ENCODE data around the gene TEAD2.
"Not testable (repeated sequence)": the region's sequence is repeated elsewhere in the genome, so short reads cannot be mapped to it uniquely, and the experiment has no call there.

The TEAD2 gene

DNA sequence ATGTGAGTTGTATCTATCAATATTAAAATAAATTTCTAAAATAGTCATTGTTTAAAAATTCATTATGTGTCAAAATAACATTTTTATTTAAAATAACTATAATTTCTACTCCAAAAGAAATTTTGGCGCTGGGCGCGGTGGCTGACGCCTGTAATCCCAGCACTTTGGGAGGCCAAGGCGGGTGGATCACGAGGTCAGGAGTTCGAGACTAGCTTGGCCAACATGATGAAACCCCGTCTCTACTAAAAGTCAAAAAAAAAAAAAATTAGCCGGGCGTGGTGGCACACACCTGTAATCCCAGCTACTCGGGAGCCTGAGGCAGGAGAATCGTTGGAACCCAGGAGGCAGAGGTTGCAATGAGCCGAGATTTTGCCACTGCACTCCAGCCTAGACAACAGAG lies 36.5 kb downstream of the TEAD2 start:
- H3K4me3 Mint-ChIP-seq; H3K9me3 Mint-ChIP-seq; H3K27ac Mint-ChIP-seq; DNase-seq (ENCODE audit: low spot score); H3K27me3 Mint-ChIP-seq (ENCODE audit: low read depth): not testable (repeated sequence)
- Mint-ChIP-seq H3K4me1 (ENCODE audit: low read depth) (peaks cover 19% of the 10 kb centered on the region), H3K36me3 (ENCODE audit: low read depth) (peaks cover 16% of the 10 kb centered on the region)

GRCh38 chr19:49324801-49325576 lies 37.2 kb downstream of the TEAD2 start, which contains the start of gene SLC6A16:
Gene SLC6A16 (minus strand): TSS chr19:49325191. CDS start chr19:49311347, 13,844 bp downstream.
- Mint-ChIP-seq H3K9me3 (peaks cover 3% of the 10 kb centered on the region), H3K4me1 (ENCODE audit: low read depth) (peaks cover 16% of the 10 kb centered on the region), H3K36me3 (ENCODE audit: low read depth) (peaks cover 12% of the 10 kb centered on the region), H3K4me3 (no peak within 1 kb of the TSS), H3K27me3 (ENCODE audit: low read depth) (no peaks in the 10 kb centered on the region), H3K27ac (no peak within 1 kb of the TSS)
- DNase-seq (ENCODE audit: low spot score), result no peak

GRCh38 chr19:49318296-49318695 lies 43.9 kb downstream of the TEAD2 start:
- no peak for DNase-seq (ENCODE audit: low spot score)
- H3K4me3 Mint-ChIP-seq, result no peak overlapping the region
- peaks cover 3% of the 10 kb centered on the region for H3K4me1 Mint-ChIP-seq (ENCODE audit: low read depth)
- H3K36me3 Mint-ChIP-seq (ENCODE audit: low read depth), result peaks cover 20% of the 10 kb centered on the region
- H3K27ac Mint-ChIP-seq, result no peak overlapping the region
- peaks cover 22% of the 10 kb centered on the region for H3K9me3 Mint-ChIP-seq
- no peaks in the 10 kb centered on the region for H3K27me3 Mint-ChIP-seq (ENCODE audit: low read depth)

DNA sequence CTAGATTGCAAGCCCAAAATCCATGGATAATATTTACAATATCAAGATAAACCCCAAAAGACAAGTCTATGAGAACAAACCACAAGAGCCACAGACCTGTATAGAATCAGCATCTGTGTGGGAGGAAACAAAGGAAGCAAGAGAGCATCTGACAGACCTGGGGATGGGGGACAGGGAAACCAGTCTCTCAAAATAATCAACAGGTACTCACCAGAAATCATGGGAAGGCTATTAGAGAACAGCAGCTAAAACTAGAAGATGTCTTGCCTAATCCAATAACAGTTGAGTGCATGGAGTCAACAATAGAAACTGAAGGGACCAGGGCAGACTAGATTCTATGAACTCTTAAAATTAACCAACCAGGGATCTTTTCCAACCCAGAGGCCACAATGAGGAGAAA lies 45.9 kb downstream of the TEAD2 start:
- no peaks in the 10 kb centered on the region for H3K27me3 Mint-ChIP-seq (ENCODE audit: low read depth)
- H3K4me1 Mint-ChIP-seq (ENCODE audit: low read depth), result peaks cover 3% of the 10 kb centered on the region
- H3K4me3 Mint-ChIP-seq, result no peak overlapping the region
- DNase-seq (ENCODE audit: low spot score), result no peak
- H3K27ac Mint-ChIP-seq, result no peak overlapping the region
- H3K36me3 Mint-ChIP-seq (ENCODE audit: low read depth), result peaks cover 17% of the 10 kb centered on the region
- peaks cover 19% of the 10 kb centered on the region for H3K9me3 Mint-ChIP-seq

DNA sequence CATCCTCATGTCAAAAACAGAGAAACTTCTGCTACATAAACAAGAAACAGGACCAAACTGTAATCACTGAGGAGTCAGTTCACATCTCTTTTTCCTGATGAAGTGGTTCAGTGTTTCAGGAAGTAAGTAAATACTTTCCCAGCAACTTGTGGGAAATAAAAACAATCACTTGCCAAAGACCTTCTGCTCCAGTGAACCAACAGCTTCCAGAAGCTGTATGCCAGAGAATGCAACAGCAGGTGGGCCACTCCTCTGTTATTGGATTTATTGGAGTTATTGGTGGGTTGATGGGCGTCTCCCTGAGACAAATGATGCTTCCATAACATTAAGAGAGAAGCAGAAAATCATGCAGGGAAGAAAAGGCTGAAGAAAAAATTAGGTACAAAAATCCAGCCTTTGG lies 47.1 kb downstream of the TEAD2 start:
- Mint-ChIP-seq H3K9me3 (peaks cover 19% of the 10 kb centered on the region), H3K4me3 (no peak overlapping the region), H3K27ac (no peak overlapping the region), H3K4me1 (ENCODE audit: low read depth) (peaks cover 3% of the 10 kb centered on the region), H3K36me3 (ENCODE audit: low read depth) (peaks cover 19% of the 10 kb centered on the region), H3K27me3 (ENCODE audit: low read depth) (no peaks in the 10 kb centered on the region)
- DNase-seq (ENCODE audit: low spot score), result no peak

DNA sequence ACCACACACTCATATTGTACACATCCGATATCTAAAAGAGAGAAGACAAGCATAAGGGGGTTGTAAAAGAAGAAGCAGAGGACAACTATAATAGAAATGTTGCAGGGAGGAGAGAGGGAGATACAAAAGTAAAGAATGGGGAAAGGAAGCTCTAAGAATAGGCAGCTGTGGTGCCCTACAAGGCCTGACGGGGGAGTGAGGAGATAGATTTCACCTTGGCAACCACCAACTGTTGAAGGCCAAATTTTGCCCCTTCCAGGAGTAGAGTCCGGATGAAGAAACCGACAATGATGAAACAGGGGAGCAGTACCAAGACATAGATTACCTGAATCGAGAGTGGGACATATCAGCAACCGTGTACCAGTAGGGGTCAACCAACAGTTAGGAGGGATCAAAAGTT lies 53.1 kb downstream of the TEAD2 start:
- H3K27me3 Mint-ChIP-seq (ENCODE audit: low read depth), result no peaks in the 10 kb centered on the region
- H3K9me3 Mint-ChIP-seq, result no peaks in the 10 kb centered on the region
- peaks cover 4% of the 10 kb centered on the region for H3K36me3 Mint-ChIP-seq (ENCODE audit: low read depth)
- H3K4me3 Mint-ChIP-seq, result no peak overlapping the region
- no peak for DNase-seq (ENCODE audit: low spot score)
- H3K27ac Mint-ChIP-seq, result no peak overlapping the region
- no peaks in the 10 kb centered on the region for H3K4me1 Mint-ChIP-seq (ENCODE audit: low read depth)

DNA sequence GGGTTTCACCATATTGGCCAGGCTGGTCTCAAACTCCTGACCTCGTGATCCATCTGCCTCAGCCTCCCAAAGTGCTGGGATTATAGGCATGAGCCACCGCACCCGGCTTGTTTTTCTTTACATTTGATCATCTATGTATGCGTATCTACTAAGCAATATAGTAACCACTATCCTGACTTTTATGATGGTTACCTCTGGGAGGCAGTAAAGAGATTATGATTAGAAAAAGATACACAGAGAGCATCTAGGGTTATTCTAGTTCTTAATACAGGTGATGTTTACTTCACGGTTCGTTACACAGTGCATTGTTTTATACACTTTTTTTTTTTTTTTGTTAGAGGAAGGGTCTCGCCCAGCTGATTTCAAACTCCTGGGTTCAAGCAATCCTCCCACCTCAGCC lies 55.5 kb downstream of the TEAD2 start:
- H3K4me1 Mint-ChIP-seq (ENCODE audit: low read depth); DNase-seq (ENCODE audit: low spot score); H3K27me3 Mint-ChIP-seq (ENCODE audit: low read depth); H3K9me3 Mint-ChIP-seq; H3K36me3 Mint-ChIP-seq (ENCODE audit: low read depth); H3K4me3 Mint-ChIP-seq; H3K27ac Mint-ChIP-seq: not testable (repeated sequence)

GRCh38 chr19:49301866-49302252 lies 60.4 kb downstream of the TEAD2 start:
- DNase-seq (ENCODE audit: low spot score), result no peak
- no peaks in the 10 kb centered on the region for H3K36me3 Mint-ChIP-seq (ENCODE audit: low read depth)
- H3K4me3 Mint-ChIP-seq, result no peak overlapping the region
- H3K27ac Mint-ChIP-seq, result no peak overlapping the region
- H3K4me1 Mint-ChIP-seq (ENCODE audit: low read depth), result peaks cover 2% of the 10 kb centered on the region
- no peaks in the 10 kb centered on the region for H3K9me3 Mint-ChIP-seq
- peaks cover 7% of the 10 kb centered on the region for H3K27me3 Mint-ChIP-seq (ENCODE audit: low read depth)

GRCh38 chr19:49301165-49301865 lies 60.9 kb downstream of the TEAD2 start:
- Mint-ChIP-seq H3K36me3 (ENCODE audit: low read depth) (no peaks in the 10 kb centered on the region), H3K27me3 (ENCODE audit: low read depth) (peaks cover 7% of the 10 kb centered on the region), H3K4me3 (no peak overlapping the region), H3K4me1 (ENCODE audit: low read depth) (peaks cover 2% of the 10 kb centered on the region), H3K27ac (no peak overlapping the region), H3K9me3 (no peaks in the 10 kb centered on the region)
- DNase-seq (ENCODE audit: low spot score), result peak; percentile 72

DNA sequence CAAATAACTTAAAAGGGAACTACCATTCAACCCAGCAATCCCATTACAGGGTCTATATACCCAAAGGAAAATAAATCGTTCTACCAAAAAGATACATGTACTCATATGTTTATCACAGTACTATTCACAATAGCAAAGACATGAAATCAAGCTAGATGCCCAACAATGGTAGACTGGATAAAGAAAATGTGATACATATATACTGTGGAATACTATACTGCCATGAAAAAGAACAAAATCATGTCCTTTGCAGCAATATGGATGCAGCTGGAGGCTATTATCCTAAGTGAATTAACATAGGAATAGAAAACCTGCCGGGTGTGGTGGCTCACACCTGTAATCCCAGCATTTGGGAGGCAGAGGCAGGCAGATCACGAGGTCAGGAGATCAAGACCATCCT lies 63.6 kb downstream of the TEAD2 start:
- H3K27me3 Mint-ChIP-seq (ENCODE audit: low read depth); H3K9me3 Mint-ChIP-seq; H3K4me3 Mint-ChIP-seq; H3K4me1 Mint-ChIP-seq (ENCODE audit: low read depth); H3K27ac Mint-ChIP-seq; DNase-seq (ENCODE audit: low spot score); H3K36me3 Mint-ChIP-seq (ENCODE audit: low read depth): not testable (repeated sequence)

- peaks cover 2% of the 10 kb centered on the region for H3K4me1 Mint-ChIP-seq (ENCODE audit: low read depth)
- no peak overlapping the region for H3K27ac Mint-ChIP-seq
- no peak for DNase-seq (ENCODE audit: low spot score)
- H3K9me3 Mint-ChIP-seq, result no peaks in the 10 kb centered on the region
- H3K4me3 Mint-ChIP-seq, result no peak overlapping the region
- H3K36me3 Mint-ChIP-seq (ENCODE audit: low read depth), result no peaks in the 10 kb centered on the region
- peaks cover 5% of the 10 kb centered on the region for H3K27me3 Mint-ChIP-seq (ENCODE audit: low read depth)
Observed at GRCh38 chr19:49297403-49297802, 64.8 kb downstream of the TEAD2 start.

- DNase-seq (ENCODE audit: low spot score), result no peak
- no peak overlapping the region for H3K27ac Mint-ChIP-seq
- H3K36me3 Mint-ChIP-seq (ENCODE audit: low read depth), result no peaks in the 10 kb centered on the region
- no peak overlapping the region for H3K4me3 Mint-ChIP-seq
- H3K9me3 Mint-ChIP-seq, result no peaks in the 10 kb centered on the region
- no peaks in the 10 kb centered on the region for H3K4me1 Mint-ChIP-seq (ENCODE audit: low read depth)
- H3K27me3 Mint-ChIP-seq (ENCODE audit: low read depth), result peaks cover 4% of the 10 kb centered on the region
Observed at GRCh38 chr19:49295208-49295880, 66.9 kb downstream of the TEAD2 start.

GRCh38 chr19:49294401-49294800 lies 67.8 kb downstream of the TEAD2 start:
- Mint-ChIP-seq H3K27ac (no peak overlapping the region), H3K4me1 (ENCODE audit: low read depth) (no peaks in the 10 kb centered on the region), H3K9me3 (no peaks in the 10 kb centered on the region), H3K27me3 (ENCODE audit: low read depth) (peaks cover 3% of the 10 kb centered on the region), H3K4me3 (no peak overlapping the region), H3K36me3 (ENCODE audit: low read depth) (no peaks in the 10 kb centered on the region)
- no peak for DNase-seq (ENCODE audit: low spot score)
